K562 (cell line): Measurements from ENCODE around the gene CASP5. TPM values are rescaled to one million over a fixed set of nuclear protein-coding genes. Genes with fewer than 3 reads are reported as not detected.

ENCODE experiments used
- ATAC-seq: fragments of 200-7000 bp; cut with Tn5 transposase; 3 replicates; pipeline ENCODE4 v1.9.1; 2020; ENCODE audit warnings: moderate library complexity
- BruUV-seq: library from RNA; stranded (reverse); fragments of 400-500 nt; replicated peaks from 2 replicates; lab custom pipeline; 2021; lab: Mats Ljungman, UMichigan
- CTCF ChIA-PET: fragments of 300-600 bp; formaldehyde crosslinking; extraction: SDS; loops from one replicate; lab custom pipeline; 2021; ENCODE audit warnings: low intra/inter-chr PET ratio; lab: Yijun Ruan, JAX
- POLR2A ChIA-PET: fragments of 300-600, 350-650 bp; sonication (Branson Sonifier 250); formaldehyde crosslinking; extraction: SDS; loops from one replicate; lab custom pipeline; 2021; ENCODE audit warnings: antibody characterized with exemption, inconsistent platforms; lab: Yijun Ruan, JAX
- DNase-seq, 4 experiments: peaks; one replicate each; pipeline versions ENCODE4 v3.0.0 to v3.0.0-alpha.2; 2011 to 2018; ENCODE audit warnings: low spot score in 3 of 4, mixed read lengths in 3 of 4; ENCODE audit errors: extremely low read depth in 1 of 4
- FAIRE-seq: peaks from 2 replicates; lab custom pipeline; 2011; peaks lifted over from hg19 to GRCh38; lab: Jason Lieb, UNC
- H2AFZ ChIP-seq: 2 replicates; pipeline ENCODE4 v1.6.0; 2011; ENCODE audit warnings: low read depth, low read length, control low read depth, inconsistent platforms
- H3K27ac ChIP-seq: fragments of 200-600 bp; 3 replicates; pipeline ENCODE4 v1.8.0; 2011; ENCODE audit warnings: low read depth, mild to moderate bottlenecking, control low read depth, inconsistent platforms, low read length, moderate library complexity, mixed read lengths; ENCODE audit errors: extremely low read depth
- H3K27me3 ChIP-seq, 2 experiments: fragments of 300-600 bp in 1 of 2; 2 replicates in 1 of 2; 3 replicates in 1 of 2; pipeline versions ENCODE4 v1.6.0 to v1.8.0; 2011; ENCODE audit warnings: inconsistent platforms in 2 of 2, low read length in 2 of 2, mild to moderate bottlenecking in 1 of 2, mixed read lengths in 1 of 2, moderate library complexity in 1 of 2; ENCODE audit not compliant: control insufficient read depth in 2 of 2, insufficient read depth in 2 of 2
- H3K36me3 ChIP-seq: fragments of 300-600 bp; 3 replicates; pipeline ENCODE4 v1.8.0; 2011; ENCODE audit warnings: mild to moderate bottlenecking, low read length, inconsistent platforms; ENCODE audit not compliant: control insufficient read depth, insufficient read depth
- H3K4me1 ChIP-seq, 2 experiments: fragments of 200-600 bp in 1 of 2; replicated peaks in 1 of 2; 2 replicates in 1 of 2; 3 replicates in 1 of 2; pipeline versions ENCODE4 v1.5.1 to v1.8.0; 2011; ENCODE audit warnings: inconsistent platforms in 2 of 2, low read length in 2 of 2, mild to moderate bottlenecking in 1 of 2, mixed read lengths in 1 of 2, moderate library complexity in 1 of 2; ENCODE audit not compliant: control insufficient read depth in 2 of 2, insufficient read depth in 2 of 2
- H3K4me2 ChIP-seq: 2 replicates; pipeline ENCODE4 v1.6.1; 2011; ENCODE audit warnings: low read length, control low read depth, inconsistent platforms, mixed read lengths; ENCODE audit not compliant: insufficient read depth
- H3K4me3 ChIP-seq: fragments of 200-600 bp; sonication (generic), shearing (Covaris generic); 2 replicates; pipeline ENCODE4 v1.5.1; 2016; ENCODE audit warnings: control low read depth, inconsistent platforms
- H3K79me2 ChIP-seq: fragments of 200-600 bp; 3 replicates; pipeline ENCODE4 v1.8.0; 2011; ENCODE audit warnings: low read length, inconsistent platforms; ENCODE audit not compliant: control insufficient read depth, insufficient read depth
- H3K9ac ChIP-seq, 2 experiments: 2 replicates each; pipeline versions ENCODE4 v1.6.0 to v1.6.1; 2011; ENCODE audit warnings: low read depth in 2 of 2, low read length in 2 of 2, control low read depth in 1 of 2, inconsistent platforms in 1 of 2, mild to moderate bottlenecking in 1 of 2, mixed read lengths in 1 of 2; ENCODE audit not compliant: insufficient read depth in 1 of 2
- H3K9me1 ChIP-seq: one replicate; pipeline ENCODE4 v1.6.0; 2011; ENCODE audit warnings: inconsistent platforms, mild to moderate bottlenecking, low read length, moderate library complexity; ENCODE audit not compliant: control insufficient read depth, insufficient read depth
- H3K9me3 ChIP-seq: replicated peaks from 2 replicates; pipeline ENCODE4 v1.5.1; 2011; ENCODE audit warnings: low read depth, low read length, inconsistent platforms; ENCODE audit not compliant: control insufficient read depth, insufficient read depth
- H4K20me1 ChIP-seq: replicated peaks from 2 replicates; pipeline ENCODE4 v1.6.1; 2011; ENCODE audit warnings: low read length, inconsistent platforms, mixed read lengths; ENCODE audit not compliant: control insufficient read depth, insufficient read depth
- BCOR ChIP-seq: fragments of 450-650 bp; IDR thresholded peaks from 2 replicates; pipeline ENCODE4 v1.6.1; 2016
- BMI1 ChIP-seq: fragments of 150-350 bp; IDR thresholded peaks from 2 replicates; pipeline ENCODE4 v1.6.1; 2014; ENCODE audit warnings: low read length
- E2F3 ChIP-seq: fragments of 250-450 bp; sonication (Bioruptor Pico); IDR thresholded peaks from 2 replicates; pipeline ENCODE4 v1.4.0; 2020; ENCODE audit warnings: mild to moderate bottlenecking
- MTA2 ChIP-seq: fragments of 450-650 bp; IDR thresholded peaks from 2 replicates; pipeline ENCODE4 v1.6.1; 2016; ENCODE audit warnings: low read depth
- NFIX ChIP-seq: fragments of 250-450 bp; sonication (Bioruptor Pico); IDR thresholded peaks from 2 replicates; pipeline ENCODE4 v1.4.0; 2020; ENCODE audit warnings: low read depth, mild to moderate bottlenecking, moderate library complexity
- RBM22 ChIP-seq: fragments of 200-400 bp; formaldehyde crosslinking; IDR thresholded peaks from 2 replicates; pipeline ENCODE4 v1.6.1; 2018; ENCODE audit warnings: low read length, low read depth; ENCODE audit not compliant: poor library complexity, severe bottlenecking
- SNRNP70 ChIP-seq: fragments of 200-400 bp; formaldehyde crosslinking; optimal IDR thresholded peaks from 2 replicates; pipeline ENCODE3; 2017; ENCODE audit warnings: low read depth, low read length
- TAF9B ChIP-seq: fragments of 450-650 bp; IDR thresholded peaks from 2 replicates; pipeline ENCODE4 v1.6.1; 2018; ENCODE audit warnings: mild to moderate bottlenecking; ENCODE audit not compliant: partially characterized antibody
- U2AF2 ChIP-seq: fragments of 200-400 bp; formaldehyde crosslinking; optimal IDR thresholded peaks from 2 replicates; pipeline ENCODE3; 2017; ENCODE audit warnings: low read depth, mild to moderate bottlenecking, low read length
- ZBTB34 ChIP-seq: fragments of 250-450 bp; sonication (Bioruptor Pico); IDR thresholded peaks from 2 replicates; pipeline ENCODE4 v1.8.0; 2021; ENCODE audit warnings: mild to moderate bottlenecking, moderate library complexity
- ZNF146 ChIP-seq: IDR thresholded peaks from one replicate; pipeline ENCODE4 v1.6.1; 2018; ENCODE audit warnings: missing compliant biosample characterization; ENCODE audit not compliant: unreplicated experiment
- ZNF23 ChIP-seq: fragments of 250-450 bp; sonication (Bioruptor Pico); IDR thresholded peaks from 2 replicates; pipeline ENCODE4 v1.4.0; 2020; ENCODE audit warnings: mild to moderate bottlenecking
- ZNF41 ChIP-seq: fragments of 250-450 bp; sonication (Bioruptor Pico); conservative IDR thresholded peaks from 2 replicates; pipeline ENCODE4 v1.4.0; 2020; ENCODE audit warnings: mild to moderate bottlenecking
- WGBS: fragments of 100-300 bp; shearing (Covaris generic); methylation state at CpG from one replicate; pipeline ENCODE4 v1.1.6; 2016; ENCODE audit warnings: low coverage, mixed read lengths; ENCODE audit not compliant: insufficient coverage; ENCODE audit errors: missing lambda C conversion rate; 5-methylcytosine and 5-hydroxymethylcytosine counted together
- in situ Hi-C: fragments of 300-500 bp; cut with MboI; formaldehyde crosslinking; loops from 4 replicates; pipeline ENCODE4 v1.15.0; 2018; ENCODE audit warnings: inconsistent platforms, mixed read lengths
- intact Hi-C: fragments of 100-400 bp; cut with micrococcal nuclease; formaldehyde crosslinking; loops from 2 replicates; pipeline ENCODE4 v1.14.2; 2022
- polyA plus RNA-seq, 8 experiments: library from polyadenylated mRNA; depleted of rRNA in 4 of 8; stranded (reverse) in 5 of 8; unstranded in 3 of 8; fragments of >200 nt; fragmentation: Nextera tagmentation in 2 of 8; fragmentation: Illumina TruSeq in 1 of 8; extraction: Ambion mirVana in 2 of 8; extraction: Trizol in 1 of 8; gene quantifications; 2 replicates each; pipeline versions ENCODE4 v1.2.1 to v1.2.3, GENCODE V29; 2011 to 2014; ENCODE audit warnings: inconsistent platforms in 1 of 8, missing spikeins in 1 of 8
- total RNA-seq, 7 experiments: library from RNA; depleted of rRNA in 6 of 7; stranded (reverse); fragments of >200 nt in 6 of 7; fragmentation: Illumina TruSeq in 2 of 7; extraction: Trizol in 2 of 7; gene quantifications; 2 replicates each; pipeline versions ENCODE4 v1.2.1 to v1.2.3, GENCODE V29; 2011 to 2021; ENCODE audit warnings: low replicate concordance in 1 of 7
- TF ChIP-seq, protein P1 (sequence below): sonication (generic); formaldehyde crosslinking; IDR thresholded peaks from 2 replicates; pipeline ENCODE4 v1.8.0; 2022; ENCODE audit warnings: mild to moderate bottlenecking, missing genetic modification reagents, borderline replicate concordance
- TF ChIP-seq, protein P2 (sequence below), 3 experiments: IDR thresholded peaks in 2 of 3; conservative IDR thresholded peaks in 1 of 3; 2 replicates each; pipeline ENCODE4 v1.5.1; 2011 to 2012; ENCODE audit warnings: low read length in 3 of 3, mild to moderate bottlenecking in 3 of 3, control low read depth in 2 of 3, improper control_type of control experiment in 1 of 3, inconsistent platforms in 1 of 3, low read depth in 1 of 3, mixed read lengths in 1 of 3, moderate library complexity in 1 of 3; ENCODE audit not compliant: insufficient read depth in 2 of 3
- TF ChIP-seq, protein P3 (sequence below), 2 experiments: IDR thresholded peaks in 1 of 2; conservative IDR thresholded peaks in 1 of 2; 2 replicates each; pipeline ENCODE4 v1.6.1; 2016; ENCODE audit warnings: low read depth in 2 of 2, mild to moderate bottlenecking in 1 of 2, missing compliant biosample characterization in 1 of 2, missing genetic modification characterization in 1 of 2, moderate library complexity in 1 of 2

The CASP5 gene
- total and polyA plus RNA-seq, 9 of the 15 experiments (the other 6 are each of a cell fraction or from before 2014, with no cell fraction given), result not detected

DNA sequence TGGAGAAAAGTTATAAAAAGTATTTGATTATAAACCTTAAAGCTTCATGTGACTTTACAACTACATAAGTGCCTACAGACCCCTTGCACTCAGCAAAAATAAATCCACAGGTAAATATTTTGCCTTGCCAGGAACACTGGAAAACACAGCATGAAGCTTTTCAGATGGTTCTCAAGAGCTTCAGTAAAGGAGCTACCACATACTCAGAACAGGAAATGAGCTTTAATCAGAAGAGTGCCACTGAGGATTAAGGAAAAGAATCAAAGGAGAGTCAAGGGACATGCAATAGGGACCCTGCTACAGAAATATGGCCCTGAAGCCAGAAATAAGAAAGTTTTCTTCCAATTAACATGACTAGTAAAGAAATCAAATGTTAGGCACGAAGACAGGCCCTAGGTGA, 10.8 kb upstream of the CASP5 start:
- Histone ChIP-seq H3K4me1 (no peaks in the 10 kb centered on the region), H4K20me1 (no peaks in the 10 kb centered on the region), H3K9me3 (no peaks in the 10 kb centered on the region), H2AFZ (no peak overlapping the region), H3K9me1 (no peaks in the 10 kb centered on the region), H3K4me3 (no peak overlapping the region), H3K27me3 (no peaks in the 10 kb centered on the region), H3K9ac (no peak overlapping the region), H3K36me3 (no peaks in the 10 kb centered on the region), H3K27ac (no peak overlapping the region), H3K4me2 (no peak overlapping the region), H3K79me2 (no peaks in the 10 kb centered on the region)
- FAIRE-seq (no peak), ATAC-seq (no peak), DNase-seq (no peak)
- no TSS peak for BruUV-seq
- WGBS, result 0% methylated on average over 1 of the region's 1 CpG
- intact Hi-C loops (no loop called here), in situ Hi-C loops (no loop called here)
- POLR2A ChIA-PET, result no interaction called here
- CTCF ChIA-PET, result no interaction called here
- TF ChIP-seq, protein P1, sequence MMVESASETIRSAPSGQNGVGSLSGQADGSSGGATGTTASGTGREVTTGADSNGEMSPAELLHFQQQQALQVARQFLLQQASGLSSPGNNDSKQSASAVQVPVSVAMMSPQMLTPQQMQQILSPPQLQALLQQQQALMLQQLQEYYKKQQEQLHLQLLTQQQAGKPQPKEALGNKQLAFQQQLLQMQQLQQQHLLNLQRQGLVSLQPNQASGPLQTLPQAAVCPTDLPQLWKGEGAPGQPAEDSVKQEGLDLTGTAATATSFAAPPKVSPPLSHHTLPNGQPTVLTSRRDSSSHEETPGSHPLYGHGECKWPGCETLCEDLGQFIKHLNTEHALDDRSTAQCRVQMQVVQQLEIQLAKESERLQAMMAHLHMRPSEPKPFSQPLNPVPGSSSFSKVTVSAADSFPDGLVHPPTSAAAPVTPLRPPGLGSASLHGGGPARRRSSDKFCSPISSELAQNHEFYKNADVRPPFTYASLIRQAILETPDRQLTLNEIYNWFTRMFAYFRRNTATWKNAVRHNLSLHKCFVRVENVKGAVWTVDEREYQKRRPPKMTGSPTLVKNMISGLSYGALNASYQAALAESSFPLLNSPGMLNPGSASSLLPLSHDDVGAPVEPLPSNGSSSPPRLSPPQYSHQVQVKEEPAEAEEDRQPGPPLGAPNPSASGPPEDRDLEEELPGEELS (CRISPR knock-in tag), result no peak
- TF ChIP-seq NFIX (CRISPR knock-in tag) (no peak), ZNF146 (CRISPR knock-in tag) (no peak), E2F3 (no peak), U2AF2 (no peak), BMI1 (no peak), MTA2 (no peak), ZNF41 (no peak), SNRNP70 (no peak), ZBTB34 (CRISPR knock-in tag) (no peak), TAF9B (no peak), RBM22 (no peak), ZNF23 (CRISPR knock-in tag) (no peak), BCOR (no peak)
- TF ChIP-seq, protein P2, sequence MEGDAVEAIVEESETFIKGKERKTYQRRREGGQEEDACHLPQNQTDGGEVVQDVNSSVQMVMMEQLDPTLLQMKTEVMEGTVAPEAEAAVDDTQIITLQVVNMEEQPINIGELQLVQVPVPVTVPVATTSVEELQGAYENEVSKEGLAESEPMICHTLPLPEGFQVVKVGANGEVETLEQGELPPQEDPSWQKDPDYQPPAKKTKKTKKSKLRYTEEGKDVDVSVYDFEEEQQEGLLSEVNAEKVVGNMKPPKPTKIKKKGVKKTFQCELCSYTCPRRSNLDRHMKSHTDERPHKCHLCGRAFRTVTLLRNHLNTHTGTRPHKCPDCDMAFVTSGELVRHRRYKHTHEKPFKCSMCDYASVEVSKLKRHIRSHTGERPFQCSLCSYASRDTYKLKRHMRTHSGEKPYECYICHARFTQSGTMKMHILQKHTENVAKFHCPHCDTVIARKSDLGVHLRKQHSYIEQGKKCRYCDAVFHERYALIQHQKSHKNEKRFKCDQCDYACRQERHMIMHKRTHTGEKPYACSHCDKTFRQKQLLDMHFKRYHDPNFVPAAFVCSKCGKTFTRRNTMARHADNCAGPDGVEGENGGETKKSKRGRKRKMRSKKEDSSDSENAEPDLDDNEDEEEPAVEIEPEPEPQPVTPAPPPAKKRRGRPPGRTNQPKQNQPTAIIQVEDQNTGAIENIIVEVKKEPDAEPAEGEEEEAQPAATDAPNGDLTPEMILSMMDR (IDR thresholded peaks at IDR 0.05 in 2 of 3, conservative IDR thresholded peaks at IDR 0.05 in 1 of 3; ENCODE audit: insufficient read depth in 2 of 3, low read depth in 1 of 3, low read length in 3 of 3), result no peak
- TF ChIP-seq, protein P3, sequence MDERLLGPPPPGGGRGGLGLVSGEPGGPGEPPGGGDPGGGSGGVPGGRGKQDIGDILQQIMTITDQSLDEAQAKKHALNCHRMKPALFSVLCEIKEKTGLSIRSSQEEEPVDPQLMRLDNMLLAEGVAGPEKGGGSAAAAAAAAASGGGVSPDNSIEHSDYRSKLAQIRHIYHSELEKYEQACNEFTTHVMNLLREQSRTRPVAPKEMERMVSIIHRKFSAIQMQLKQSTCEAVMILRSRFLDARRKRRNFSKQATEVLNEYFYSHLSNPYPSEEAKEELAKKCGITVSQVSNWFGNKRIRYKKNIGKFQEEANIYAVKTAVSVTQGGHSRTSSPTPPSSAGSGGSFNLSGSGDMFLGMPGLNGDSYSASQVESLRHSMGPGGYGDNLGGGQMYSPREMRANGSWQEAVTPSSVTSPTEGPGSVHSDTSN (CRISPR knock-in tag; IDR thresholded peaks at IDR 0.05; ENCODE audit: low read depth), result no peak
- TF ChIP-seq, protein P3 (tag; conservative IDR thresholded peaks at IDR 0.05; ENCODE audit: low read depth), result no peak
